Glomerular visceral epithelial cell (primary cell): ENCODE data around the gene UST.
"Not testable (repeated sequence)": the region's sequence is repeated elsewhere in the genome, so short reads cannot be mapped to it uniquely, and the experiment has no call there.

Experiments
- DNase-seq: peaks from one replicate; pipeline ENCODE4 v3.0.0-alpha.2; 2016; ENCODE audit errors: extremely low spot score

UST gene

GRCh38 chr6:148736774-148737412 is 9.9 kb upstream of the UST start:
- DNase-seq: no peak

GRCh38 chr6:148737806-148738205 is 9.0 kb upstream of the UST start:
- no peak for DNase-seq

- DNase-seq: no peak
Observed at GRCh38 chr6:148738946-148739821, 7.6 kb upstream of the UST start.

GRCh38 chr6:148739822-148740128 is 7.1 kb upstream of the UST start:
- DNase-seq: no peak

GRCh38 chr6:148743476-148743875 is 3.4 kb upstream of the UST start:
- no peak for DNase-seq

- DNase-seq: no peak
Observed at GRCh38 chr6:148745926-148746325, 904 bp upstream of the UST start.

GRCh38 chr6:148747145-148747470 is 278 bp downstream of the UST start:
- DNase-seq: peak; percentile 59

- peak; percentile 52 for DNase-seq
Observed at GRCh38 chr6:148747471-148748165, 788 bp downstream of the UST start.

GRCh38 chr6:148749674-148750073 is 2.8 kb downstream of the UST start:
- no peak for DNase-seq

- no peak for DNase-seq
Observed at GRCh38 chr6:148750838-148751792, 4.3 kb downstream of the UST start.

- no peak for DNase-seq
Observed at GRCh38 chr6:148751793-148752170, 5.0 kb downstream of the UST start.

- DNase-seq: not testable (repeated sequence)
Observed at GRCh38 chr6:148755379-148755778, 8.5 kb downstream of the UST start.

GRCh38 chr6:148757944-148758480 is 11.2 kb downstream of the UST start:
- DNase-seq: no peak

GRCh38 chr6:148758492-148758891 is 11.7 kb downstream of the UST start:
- DNase-seq: peak; percentile 28

- no peak for DNase-seq
Observed at GRCh38 chr6:148760258-148760534, 13.4 kb downstream of the UST start.

GRCh38 chr6:148760568-148761526 is 14.0 kb downstream of the UST start:
- DNase-seq: peak; percentile 61

GRCh38 chr6:148761527-148762011 is 14.7 kb downstream of the UST start:
- DNase-seq: peak; percentile 33

- no peak for DNase-seq
Observed at GRCh38 chr6:148762231-148762630, 15.4 kb downstream of the UST start.

GRCh38 chr6:148764259-148765020 is 17.6 kb downstream of the UST start:
- DNase-seq: not testable (repeated sequence)
